ENCODE measurements around the gene PPM1D.
"Not testable (repeated sequence)": the region's sequence is repeated elsewhere in the genome, so short reads cannot be mapped to it uniquely, and the experiment has no call there.

The PPM1D gene

GRCh38 chr17:60585887-60586286 lies 14.1 kb upstream of the PPM1D start:
- no peak for TF ChIP-seq CTCF (IDR thresholded peaks at IDR 0.05; ENCODE audit: unreplicated experiment in 3 of 3)
- Mint-ChIP-seq H3K27ac (no peak overlapping the region), H3K27me3 (ENCODE audit: low read depth) (peaks cover 3% of the 10 kb centered on the region), H3K9me3 (no peaks in the 10 kb centered on the region), H3K4me3 (no peak overlapping the region), H3K36me3 (ENCODE audit: low read depth) (no peaks in the 10 kb centered on the region), H3K4me1 (no peaks in the 10 kb centered on the region)

- H3K4me1 Mint-ChIP-seq = no peaks in the 10 kb centered on the region
- H3K9me3 Mint-ChIP-seq = no peaks in the 10 kb centered on the region
- H3K36me3 Mint-ChIP-seq (ENCODE audit: low read depth) = no peaks in the 10 kb centered on the region
- no peak overlapping the region for H3K4me3 Mint-ChIP-seq
- no peak overlapping the region for H3K27ac Mint-ChIP-seq
- TF ChIP-seq CTCF (IDR thresholded peaks at IDR 0.05; ENCODE audit: unreplicated experiment in 3 of 3) = peak in 1 of 3 experiments; percentile 11
- peaks cover 3% of the 10 kb centered on the region for H3K27me3 Mint-ChIP-seq (ENCODE audit: low read depth)
Observed at GRCh38 chr17:60586288-60586974, 13.6 kb upstream of the PPM1D start.

- no peaks in the 10 kb centered on the region for H3K9me3 Mint-ChIP-seq
- no peaks in the 10 kb centered on the region for H3K36me3 Mint-ChIP-seq (ENCODE audit: low read depth)
- H3K4me1 Mint-ChIP-seq = no peaks in the 10 kb centered on the region
- H3K27me3 Mint-ChIP-seq (ENCODE audit: low read depth) = no peaks in the 10 kb centered on the region
- TF ChIP-seq CTCF (IDR thresholded peaks at IDR 0.05; ENCODE audit: unreplicated experiment in 3 of 3) = no peak
- no peak overlapping the region for H3K4me3 Mint-ChIP-seq
- H3K27ac Mint-ChIP-seq = peak overlapping the region in 1 of 3 experiments; percentile 40
Observed at GRCh38 chr17:60590070-60590469, 9.9 kb upstream of the PPM1D start.

- no peak overlapping the region for H3K27ac Mint-ChIP-seq
- TF ChIP-seq CTCF (IDR thresholded peaks at IDR 0.05; ENCODE audit: unreplicated experiment in 3 of 3) = no peak
- H3K36me3 Mint-ChIP-seq (ENCODE audit: low read depth) = no peaks in the 10 kb centered on the region
- no peaks in the 10 kb centered on the region for H3K9me3 Mint-ChIP-seq
- no peaks in the 10 kb centered on the region for H3K27me3 Mint-ChIP-seq (ENCODE audit: low read depth)
- H3K4me3 Mint-ChIP-seq = no peak overlapping the region
- no peaks in the 10 kb centered on the region for H3K4me1 Mint-ChIP-seq
Observed at GRCh38 chr17:60592750-60593149, 7.2 kb upstream of the PPM1D start.

- not testable (repeated sequence) for H3K27me3 Mint-ChIP-seq (ENCODE audit: low read depth); H3K4me3 Mint-ChIP-seq; H3K4me1 Mint-ChIP-seq; H3K9me3 Mint-ChIP-seq; H3K36me3 Mint-ChIP-seq (ENCODE audit: low read depth); H3K27ac Mint-ChIP-seq
Observed at GRCh38 chr17:60593441-60594036, 6.5 kb upstream of the PPM1D start.

GRCh38 chr17:60594170-60594569 lies 5.8 kb upstream of the PPM1D start:
- H3K4me3 Mint-ChIP-seq; H3K27ac Mint-ChIP-seq; H3K9me3 Mint-ChIP-seq; H3K36me3 Mint-ChIP-seq (ENCODE audit: low read depth); H3K27me3 Mint-ChIP-seq (ENCODE audit: low read depth); H3K4me1 Mint-ChIP-seq: not testable (repeated sequence)

GRCh38 chr17:60594734-60595133 lies 5.3 kb upstream of the PPM1D start:
- H3K4me1 Mint-ChIP-seq = peaks cover 8% of the 10 kb centered on the region
- H3K36me3 Mint-ChIP-seq (ENCODE audit: low read depth) = no peaks in the 10 kb centered on the region
- H3K27ac Mint-ChIP-seq = no peak overlapping the region
- H3K4me3 Mint-ChIP-seq = no peak overlapping the region
- TF ChIP-seq CTCF (IDR thresholded peaks at IDR 0.05; ENCODE audit: unreplicated experiment in 3 of 3) = no peak
- H3K27me3 Mint-ChIP-seq (ENCODE audit: low read depth) = no peaks in the 10 kb centered on the region
- no peaks in the 10 kb centered on the region for H3K9me3 Mint-ChIP-seq

All from nephron (organoid).